Suprapubic skin (tissue), 4 donors: ENCODE results near the gene SOX9. TPM values are rescaled to one million over a fixed set of nuclear protein-coding genes. Genes with fewer than 3 reads are reported as not detected.

Experiments
- DNase-seq, 2 donors: peaks; one replicate each; pipeline ENCODE4 v3.0.0-alpha.2; 2019; ENCODE audit warnings: low spot score in 2 of 2
- H3K27ac ChIP-seq: fragments of 200-600 bp; sonication (generic); one replicate; pipeline ENCODE4 v1.5.1; 2019
- H3K27me3 ChIP-seq: fragments of 200-600 bp; sonication (generic); one replicate; pipeline ENCODE4 v1.5.1; 2019
- H3K36me3 ChIP-seq: fragments of 200-600 bp; sonication (generic); one replicate; pipeline ENCODE4 v1.5.1; 2019
- H3K4me1 ChIP-seq: fragments of 200-600 bp; sonication (generic); one replicate; pipeline ENCODE4 v1.5.1; 2019
- H3K4me3 ChIP-seq: fragments of 200-600 bp; sonication (generic); one replicate; pipeline ENCODE4 v1.5.1; 2019; ENCODE audit warnings: mild to moderate bottlenecking
- H3K9me3 ChIP-seq: fragments of 200-600 bp; sonication (generic); one replicate; pipeline ENCODE4 v1.5.1; 2019
- EP300 ChIP-seq: sonication (generic); formaldehyde crosslinking; IDR thresholded peaks from one replicate; pipeline ENCODE4 v1.6.1; 2017; ENCODE audit warnings: antibody characterized with exemption
- POLR2A ChIP-seq, 2 donors: fragments of 450-650 bp; IDR thresholded peaks; one replicate each; pipeline ENCODE4 v1.6.1; 2017; ENCODE audit warnings: antibody characterized with exemption in 2 of 2, mild to moderate bottlenecking in 2 of 2, moderate library complexity in 2 of 2
- POLR2AphosphoS5 ChIP-seq, 3 donors: sonication (generic); formaldehyde crosslinking; IDR thresholded peaks; one replicate each; pipeline ENCODE4 v1.6.1; 2017; ENCODE audit warnings: antibody characterized with exemption in 3 of 3
- WGBS: methylation state at CpG from one replicate; pipeline ENCODE4 v1.1.5; 2018; 5-methylcytosine and 5-hydroxymethylcytosine counted together
- total RNA-seq, 4 donors: library from RNA; depleted of rRNA; stranded (reverse); fragments of >200 nt; gene quantifications; one replicate each; pipeline ENCODE4 v1.1.0, GENCODE V29; 2016
- TF ChIP-seq, protein P1 (sequence below), 2 donors: fragments of 200-600 bp in 1 of 2; fragments of 450-650 bp in 1 of 2; sonication (generic) in 1 of 2; IDR thresholded peaks; one replicate each; pipeline ENCODE4 v1.5.1; 2016 to 2019; ENCODE audit warnings: antibody characterized with exemption in 2 of 2, mild to moderate bottlenecking in 1 of 2, moderate library complexity in 1 of 2

Gene SOX9
- total RNA-seq, 4 donors from 2014 or later = 30.0 to 52.3 (median 42.9) TPM

DNA sequence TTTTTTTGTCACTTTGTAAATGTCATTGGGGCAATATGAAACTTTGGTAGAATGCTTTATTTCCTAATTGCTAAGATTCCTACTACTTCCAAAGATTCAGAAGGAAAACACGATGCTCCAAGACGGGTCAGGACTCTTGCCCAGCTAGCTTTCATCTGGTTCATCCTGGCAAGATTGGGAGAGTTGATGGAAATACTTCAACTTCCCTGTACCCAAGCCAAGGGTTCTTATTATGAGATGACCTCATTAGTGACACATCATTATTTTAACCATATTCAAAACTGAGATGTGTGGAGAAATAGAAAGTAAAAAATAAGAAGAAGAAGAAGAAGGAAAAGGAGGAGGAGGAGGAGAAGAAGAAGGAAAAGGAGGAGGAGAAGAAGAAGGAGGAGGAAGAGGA is 25.6 kb downstream of the SOX9 start:
- no peak overlapping the region for H3K27ac ChIP-seq
- WGBS = 52% methylated on average over 2 of the region's 2 CpGs

DNA sequence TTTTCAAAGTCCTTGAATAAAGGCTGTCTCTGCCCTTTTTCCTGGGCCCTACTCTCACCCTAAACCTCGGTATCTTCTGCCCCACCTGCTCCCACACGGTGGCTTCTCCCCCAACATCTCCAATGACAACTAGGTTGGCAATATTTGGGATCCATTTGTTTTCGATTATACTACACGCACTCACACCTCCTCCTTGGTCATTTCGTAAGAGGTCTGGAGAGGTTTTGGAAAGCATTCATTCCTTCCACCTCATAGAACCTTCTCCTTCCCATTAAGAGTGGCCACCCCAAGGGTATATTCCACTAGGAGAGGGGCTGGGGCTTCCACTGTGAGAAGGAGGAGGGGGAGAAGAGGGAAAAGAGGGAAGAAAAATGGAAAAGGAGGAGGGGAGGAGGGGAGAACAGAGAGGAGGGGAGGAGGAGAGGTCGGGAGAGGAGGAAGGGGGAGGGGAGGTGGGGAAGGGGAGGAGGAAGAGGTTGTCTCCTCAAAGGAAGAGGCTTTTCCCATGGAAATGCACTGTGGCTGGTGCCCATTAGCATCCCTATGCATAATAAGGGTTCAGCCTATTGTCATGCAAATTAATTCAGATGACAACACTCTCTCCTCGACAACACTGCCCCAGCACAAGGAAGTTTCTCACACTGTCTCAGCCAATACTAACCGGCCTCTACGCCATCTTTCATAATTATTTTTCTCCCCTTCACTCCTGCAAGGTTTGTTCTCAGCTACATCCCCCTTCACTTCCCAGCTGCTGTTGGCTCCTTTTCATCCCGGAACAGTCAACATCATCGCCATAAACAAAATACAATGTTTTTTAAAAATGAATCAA is 30.0 kb downstream of the SOX9 start:
- WGBS = 56% methylated on average over 11 of the region's 11 CpGs
- H3K27me3 ChIP-seq = peaks cover 2% of the 10 kb centered on the region
- no peaks in the 10 kb centered on the region for H3K36me3 ChIP-seq
- H3K4me3 ChIP-seq = no peak overlapping the region
- no peak for TF ChIP-seq POLR2A (IDR thresholded peaks at IDR 0.05)
- peaks cover 6% of the 10 kb centered on the region for H3K4me1 ChIP-seq
- H3K9me3 ChIP-seq = no peaks in the 10 kb centered on the region
- H3K27ac ChIP-seq = no peak overlapping the region
- no peak for DNase-seq

More for the DNA sequence above, 25.6 kb downstream of the SOX9 start:
- peaks cover 2% of the 10 kb centered on the region for H3K27me3 ChIP-seq
- H3K4me3 ChIP-seq = no peak overlapping the region
- DNase-seq = no peak
- no peak for TF ChIP-seq POLR2A (IDR thresholded peaks at IDR 0.05)
- no peak for TF ChIP-seq EP300
- TF ChIP-seq, protein P1, sequence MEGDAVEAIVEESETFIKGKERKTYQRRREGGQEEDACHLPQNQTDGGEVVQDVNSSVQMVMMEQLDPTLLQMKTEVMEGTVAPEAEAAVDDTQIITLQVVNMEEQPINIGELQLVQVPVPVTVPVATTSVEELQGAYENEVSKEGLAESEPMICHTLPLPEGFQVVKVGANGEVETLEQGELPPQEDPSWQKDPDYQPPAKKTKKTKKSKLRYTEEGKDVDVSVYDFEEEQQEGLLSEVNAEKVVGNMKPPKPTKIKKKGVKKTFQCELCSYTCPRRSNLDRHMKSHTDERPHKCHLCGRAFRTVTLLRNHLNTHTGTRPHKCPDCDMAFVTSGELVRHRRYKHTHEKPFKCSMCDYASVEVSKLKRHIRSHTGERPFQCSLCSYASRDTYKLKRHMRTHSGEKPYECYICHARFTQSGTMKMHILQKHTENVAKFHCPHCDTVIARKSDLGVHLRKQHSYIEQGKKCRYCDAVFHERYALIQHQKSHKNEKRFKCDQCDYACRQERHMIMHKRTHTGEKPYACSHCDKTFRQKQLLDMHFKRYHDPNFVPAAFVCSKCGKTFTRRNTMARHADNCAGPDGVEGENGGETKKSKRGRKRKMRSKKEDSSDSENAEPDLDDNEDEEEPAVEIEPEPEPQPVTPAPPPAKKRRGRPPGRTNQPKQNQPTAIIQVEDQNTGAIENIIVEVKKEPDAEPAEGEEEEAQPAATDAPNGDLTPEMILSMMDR (IDR thresholded peaks at IDR 0.05) = no peak
- no peak for TF ChIP-seq POLR2AphosphoS5 (IDR thresholded peaks at IDR 0.05)
- no peaks in the 10 kb centered on the region for H3K4me1 ChIP-seq
- no peaks in the 10 kb centered on the region for H3K36me3 ChIP-seq
- H3K9me3 ChIP-seq = no peaks in the 10 kb centered on the region

DNA sequence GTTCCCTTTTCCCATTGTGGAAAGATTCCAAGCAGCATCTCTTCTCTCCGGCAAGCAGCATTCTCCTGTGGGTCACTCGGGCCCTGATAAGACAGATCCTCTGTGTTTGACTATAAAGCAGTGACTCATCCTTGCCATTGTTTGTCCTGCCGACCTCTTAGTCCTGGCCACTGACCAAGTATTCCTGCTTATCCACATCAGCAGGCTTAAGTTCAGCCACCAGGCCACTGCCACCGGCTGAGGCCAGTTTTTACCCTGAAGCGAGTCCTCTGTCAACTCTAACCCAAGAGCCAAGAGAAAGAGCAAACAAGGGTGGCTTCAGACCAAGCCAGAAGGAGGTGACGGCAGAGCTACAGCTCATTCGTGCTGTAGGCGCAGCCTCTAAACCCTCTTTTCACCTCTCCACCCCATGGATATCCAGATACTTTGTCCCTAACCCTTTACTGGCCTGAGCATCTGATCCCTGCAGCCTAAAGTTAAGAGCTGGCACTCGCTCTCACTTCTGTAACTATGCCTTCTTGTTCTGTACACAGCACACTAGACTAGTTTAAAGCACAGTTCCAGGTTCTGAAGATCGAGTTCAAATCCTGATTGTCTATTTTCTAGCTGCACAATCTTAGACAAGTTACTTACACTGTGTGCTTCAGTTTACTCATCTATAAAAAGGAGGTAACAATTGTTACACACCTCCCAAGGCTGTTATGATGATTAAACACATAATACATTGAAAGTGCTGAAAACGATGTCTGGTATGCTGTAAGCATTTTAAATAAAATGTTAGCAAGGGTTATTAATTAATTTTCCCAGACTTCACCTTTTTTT is 31.0 kb downstream of the SOX9 start:
- Histone ChIP-seq H3K4me3 (no peak overlapping the region), H3K36me3 (no peaks in the 10 kb centered on the region), H3K4me1 (peaks cover 6% of the 10 kb centered on the region), H3K27ac (peak overlapping the region; percentile 24), H3K27me3 (peaks cover 2% of the 10 kb centered on the region), H3K9me3 (no peaks in the 10 kb centered on the region)
- no peak for TF ChIP-seq POLR2A (IDR thresholded peaks at IDR 0.05)
- TF ChIP-seq, protein P1 (IDR thresholded peaks at IDR 0.05) = no peak
- WGBS = 46% methylated on average over 10 of the region's 11 CpGs
- no peak for DNase-seq

DNA sequence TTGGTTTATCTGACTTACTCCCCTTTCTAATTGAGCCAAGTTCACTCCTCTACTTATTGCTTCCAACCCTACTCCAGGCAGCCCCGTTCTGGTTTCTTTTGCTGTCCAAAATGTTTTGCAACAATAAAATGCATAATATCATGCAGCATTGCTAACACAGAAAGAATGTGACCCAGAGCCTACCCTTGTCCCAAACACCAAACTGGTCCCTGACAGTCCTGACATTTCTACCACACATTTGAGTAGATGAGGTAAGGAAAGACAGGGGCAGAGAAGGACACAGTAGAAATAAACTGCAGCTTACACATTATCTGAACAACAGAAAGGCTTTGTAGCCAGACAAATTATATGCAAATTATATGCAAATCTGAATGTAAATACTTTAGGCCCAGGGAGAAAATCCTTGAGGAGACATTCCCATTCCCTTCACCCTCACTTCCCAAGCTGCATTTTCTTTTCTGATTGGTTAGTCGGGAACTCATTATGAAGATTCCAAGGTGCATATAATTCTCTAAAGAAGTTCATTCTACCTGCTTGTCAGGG is 31.6 kb downstream of the SOX9 start:
- no peaks in the 10 kb centered on the region for H3K27me3 ChIP-seq
- no peak overlapping the region for H3K4me3 ChIP-seq
- no peaks in the 10 kb centered on the region for H3K36me3 ChIP-seq
- H3K9me3 ChIP-seq = no peaks in the 10 kb centered on the region
- H3K4me1 ChIP-seq = peaks cover 6% of the 10 kb centered on the region
- 56% methylated on average over 2 of the region's 2 CpGs for WGBS
- TF ChIP-seq POLR2A (IDR thresholded peaks at IDR 0.05) (no peak), EP300 (no peak)
- TF ChIP-seq, protein P1 (IDR thresholded peaks at IDR 0.05) = no peak
- no peak for DNase-seq
- peak overlapping the region; percentile 24 for H3K27ac ChIP-seq

GRCh38 chr17:72158895-72159885 is 38.4 kb downstream of the SOX9 start:
- no peaks in the 10 kb centered on the region for H3K9me3 ChIP-seq
- TF ChIP-seq, protein P1 (IDR thresholded peaks at IDR 0.05) = no peak
- TF ChIP-seq POLR2AphosphoS5 (IDR thresholded peaks at IDR 0.05) = no peak
- DNase-seq = no peak

More at GRCh38 chr17:72158895-72159885, 38.4 kb downstream of the SOX9 start:
- H3K4me3 ChIP-seq = no peak overlapping the region
- no peak overlapping the region for H3K27ac ChIP-seq
- no peaks in the 10 kb centered on the region for H3K36me3 ChIP-seq
- WGBS = 62% methylated on average over 15 of the region's 15 CpGs
- H3K27me3 ChIP-seq = peaks cover 3% of the 10 kb centered on the region
- no peaks in the 10 kb centered on the region for H3K4me1 ChIP-seq
